Motor neuron (in vitro differentiated cells): Measurements from ENCODE around the gene LACRT. TPM values are rescaled to one million over a fixed set of nuclear protein-coding genes. Genes with fewer than 3 reads are reported as not detected.

Experiments used
- ATAC-seq, 8 experiments: fragments of 200-7000 bp; cut with Tn5 transposase; replicated peaks in 6 of 8; 2 replicates each; pipeline ENCODE4 v1.8.0; 2021; ENCODE audit warnings: mild to moderate bottlenecking in 8 of 8, moderate library complexity in 8 of 8
- H3K27ac ChIP-seq, 2 donors: fragments of 250-450 bp; sonication (Bioruptor Pico); 2 replicates each; pipeline ENCODE4 v1.9.0; 2021; ENCODE audit warnings: antibody characterized with exemption in 2 of 2, mild to moderate bottlenecking in 2 of 2, moderate library complexity in 1 of 2
- H3K4me1 ChIP-seq, 2 donors: fragments of 250-450 bp; sonication (Bioruptor Pico); replicated peaks in 1 of 2; 2 replicates each; pipeline ENCODE4 v1.6.1; 2021; ENCODE audit warnings: antibody characterized with exemption in 2 of 2, mild to moderate bottlenecking in 2 of 2, moderate library complexity in 1 of 2
- H3K4me3 ChIP-seq, 5 donors: fragments of 250-450 bp; sonication (Bioruptor Pico); 2 replicates each; pipeline ENCODE4 v1.9.0; 2021; ENCODE audit warnings: antibody characterized with exemption in 5 of 5, mild to moderate bottlenecking in 5 of 5, moderate library complexity in 4 of 5
- WGBS, 10 experiments: fragments of 450-650 bp; shearing (Covaris generic); methylation state at CpG; one replicate each; pipeline ENCODE4 v1.0.0; 2022; 5-methylcytosine and 5-hydroxymethylcytosine counted together
- in situ Hi-C, 9 experiments: fragments of 400-800 bp; cut with MboI; loops; one replicate each; pipeline ENCODE4 v1.15.0; 2021; ENCODE audit warnings: low sequenced_read_pairs in 9 of 9, low pct_unique_long_range_greater_than_20kb in 2 of 9; ENCODE audit not compliant: unreplicated experiment in 9 of 9
- total RNA-seq, 8 experiments: library from RNA; unstranded; fragments of 300-600 nt; gene quantifications; 2 replicates each; pipeline versions ENCODE4 v1.2.3 to v1.2.4, GENCODE V29; 2022

Gene LACRT
- total RNA-seq, 8 experiments from 2014 or later = not detected

- no peaks in the 10 kb centered on the region for H3K4me1 ChIP-seq
- WGBS, 10 experiments = 0 to 100% (median 68%) methylated on average over 1 to 2 of the region's 2 CpGs; no CpG with 5 or more reads in 5 of the 10 experiments
- no peak overlapping the region for H3K27ac ChIP-seq
- H3K4me3 ChIP-seq = no peak overlapping the region
- in situ Hi-C loops = no loop called here
- ATAC-seq = no peak
These were observed 4.8 kb downstream of the LACRT start for GRCh38 chr12:54629925-54630324.

- in situ Hi-C loops = no loop called here
- Histone ChIP-seq H3K4me3 (no peak overlapping the region), H3K4me1 (no peaks in the 10 kb centered on the region), H3K27ac (no peak overlapping the region)
- 0 to 100% (median 85%) methylated on average over 1 to 3 of the region's 3 CpGs; no CpG with 5 or more reads in 2 of the 10 experiments for WGBS, 10 experiments
- no peak for ATAC-seq
These were observed 6.4 kb downstream of the LACRT start for GRCh38 chr12:54628186-54628846.

- H3K4me3 ChIP-seq = no peak overlapping the region
These were observed 7.4 kb downstream of the LACRT start for GRCh38 chr12:54627304-54627703.

GRCh38 chr12:54625598-54625997 is 9.1 kb downstream of the LACRT start:
- in situ Hi-C loops = no loop called here

More at GRCh38 chr12:54627304-54627703, 7.4 kb downstream of the LACRT start:
- Histone ChIP-seq H3K4me1 (no peaks in the 10 kb centered on the region), H3K27ac (no peak overlapping the region)
- in situ Hi-C loops = no loop called here
- WGBS, 10 experiments = 0 to 90% (median 44%) methylated on average over 1 to 3 of the region's 3 CpGs; no CpG with 5 or more reads in 2 of the 10 experiments
- no peak for ATAC-seq

GRCh38 chr12:54624315-54625279 is 10.1 kb downstream of the LACRT start:
- ATAC-seq = no peak
- 0 to 67% (median 35%) methylated on average over 1 to 4 of the region's 5 CpGs for WGBS, 10 experiments

More at GRCh38 chr12:54625598-54625997, 9.1 kb downstream of the LACRT start:
- no peak overlapping the region for H3K4me3 ChIP-seq
- no peaks in the 10 kb centered on the region for H3K4me1 ChIP-seq
- ATAC-seq = peak in 2 of 8 experiments; percentile 74 to 94
- H3K27ac ChIP-seq = no peak overlapping the region

GRCh38 chr12:54622463-54623183 is 12.1 kb downstream of the LACRT start:
- in situ Hi-C loops = no loop called here
- Histone ChIP-seq H3K4me1 (no peaks in the 10 kb centered on the region), H3K4me3 (no peak overlapping the region), H3K27ac (no peak overlapping the region)
- peak in 2 of 8 experiments; percentile 20 to 80 for ATAC-seq

More at GRCh38 chr12:54624315-54625279, 10.1 kb downstream of the LACRT start:
- H3K4me3 ChIP-seq = no peak overlapping the region
- in situ Hi-C loops = no loop called here
- no peaks in the 10 kb centered on the region for H3K4me1 ChIP-seq
- H3K27ac ChIP-seq = no peak overlapping the region

- no peaks in the 10 kb centered on the region for H3K4me1 ChIP-seq
- no peak overlapping the region for H3K27ac ChIP-seq
- H3K4me3 ChIP-seq = no peak overlapping the region
- WGBS, 10 experiments = 8 to 93% (median 59%) methylated on average over 1 to 5 of the region's 6 CpGs; no CpG with 5 or more reads in 1 of the 10 experiments
- no peak for ATAC-seq
- in situ Hi-C loops = no loop called here
These were observed 17.6 kb downstream of the LACRT start for GRCh38 chr12:54616933-54617680.

- peak in 3 of 8 experiments; percentile 17 to 54 (median 40) for ATAC-seq
These were observed 22.4 kb downstream of the LACRT start for GRCh38 chr12:54612225-54612750.

GRCh38 chr12:54611715-54612149 is 23.0 kb downstream of the LACRT start:
- Histone ChIP-seq H3K27ac (no peak overlapping the region), H3K4me1 (no peaks in the 10 kb centered on the region), H3K4me3 (no peak overlapping the region)
- in situ Hi-C loops = no loop called here
- 0 to 86% (median 27%) methylated on average over 1 to 2 of the region's 3 CpGs; no CpG with 5 or more reads in 3 of the 10 experiments for WGBS, 10 experiments
- ATAC-seq = peak in 3 of 8 experiments; percentile 20 to 91 (median 77)

More at GRCh38 chr12:54612225-54612750, 22.4 kb downstream of the LACRT start:
- Histone ChIP-seq H3K4me1 (no peaks in the 10 kb centered on the region), H3K4me3 (no peak overlapping the region), H3K27ac (no peak overlapping the region)
- in situ Hi-C loops = no loop called here
- 0 to 100% (median 63%) methylated on average over 1 of the region's 1 CpG; no CpG with 5 or more reads in 3 of the 10 experiments for WGBS, 10 experiments

- Histone ChIP-seq H3K4me1 (no peaks in the 10 kb centered on the region), H3K4me3 (no peak overlapping the region), H3K27ac (no peak overlapping the region)
- peak in 2 of 8 experiments; percentile 17 to 50 for ATAC-seq
- 0 to 100% (median 42%) methylated on average over 1 to 2 of the region's 2 CpGs; no CpG with 5 or more reads in 2 of the 10 experiments for WGBS, 10 experiments
- in situ Hi-C loops = no loop called here
These were observed 25.9 kb downstream of the LACRT start for GRCh38 chr12:54608769-54609168.

- no peak for ATAC-seq
- in situ Hi-C loops = no loop called here
- Histone ChIP-seq H3K4me3 (no peak overlapping the region), H3K27ac (no peak overlapping the region), H3K4me1 (no peaks in the 10 kb centered on the region)
- WGBS, 10 experiments = 20 to 81% (median 55%) methylated on average over 1 to 5 of the region's 6 CpGs; no CpG with 5 or more reads in 4 of the 10 experiments
These were observed 26.5 kb downstream of the LACRT start for GRCh38 chr12:54608156-54608555.

- Histone ChIP-seq H3K4me1 (no peaks in the 10 kb centered on the region), H3K27ac (no peak overlapping the region), H3K4me3 (no peak overlapping the region)
- WGBS, 10 experiments = 0 to 80% (median 38%) methylated on average over 1 to 2 of the region's 4 CpGs; no CpG with 5 or more reads in 4 of the 10 experiments
- no peak for ATAC-seq
- in situ Hi-C loops = no loop called here
These were observed 28.1 kb downstream of the LACRT start for GRCh38 chr12:54606556-54606955.
